Activated T-cell treated with anti-CD3 and anti-CD28 coated beads, Interleukin-2, amount 50 U/mL, for 72 hours (primary cell): Measurements from ENCODE around the gene PNMT. TPM values are rescaled to one million over a fixed set of nuclear protein-coding genes. Genes with fewer than 3 reads are reported as not detected.

Experiments
- ATAC-seq, 2 donors: fragments of 150-1000 bp; cut with Tn5 transposase; replicated peaks in 1 of 2; 2 replicates each; pipeline ENCODE4 v1.10.0; 2021; ENCODE audit warnings: moderate library complexity in 2 of 2, mild to moderate bottlenecking in 1 of 2
- DNase-seq, 2 donors: peaks; one replicate each; pipeline ENCODE4 v3.0.0; 2021 to 2022; ENCODE audit warnings: mixed read lengths in 1 of 2
- H3K27ac Mint-ChIP-seq: one replicate; pipeline ENCODE4 v1.8.0; 2022; ENCODE audit warnings: mild to moderate bottlenecking, moderate library complexity, mixed read lengths
- H3K27me3 Mint-ChIP-seq: one replicate; pipeline ENCODE4 v1.8.0; 2022; ENCODE audit warnings: low read depth, mixed read lengths
- H3K36me3 Mint-ChIP-seq, 2 donors: one replicate each; pipeline ENCODE4 v1.8.0; 2022; ENCODE audit warnings: mixed read lengths in 2 of 2, mild to moderate bottlenecking in 1 of 2; ENCODE audit not compliant: insufficient read depth in 2 of 2
- H3K4me1 Mint-ChIP-seq: one replicate; pipeline ENCODE4 v1.8.0; 2022; ENCODE audit warnings: low read depth, mixed read lengths
- H3K4me3 Mint-ChIP-seq, 2 donors: one replicate each; pipeline ENCODE4 v1.8.0; 2022; ENCODE audit warnings: mild to moderate bottlenecking in 2 of 2, mixed read lengths in 2 of 2, moderate library complexity in 2 of 2
- H3K9me3 Mint-ChIP-seq, 2 donors: one replicate each; pipeline ENCODE4 v1.8.0; 2022; ENCODE audit warnings: mixed read lengths in 2 of 2
- total RNA-seq, 2 donors: library from RNA; stranded (reverse); gene quantifications; one replicate each; pipeline ENCODE4 v1.2.3, GENCODE V29; 2022

The PNMT gene
- total RNA-seq, 2 donors from 2014 or later: 0.41 to 0.67 TPM

- no peak overlapping the region for H3K4me3 Mint-ChIP-seq
- H3K27ac Mint-ChIP-seq: no peak overlapping the region
- no peaks in the 10 kb centered on the region for H3K9me3 Mint-ChIP-seq
- no peaks in the 10 kb centered on the region for H3K36me3 Mint-ChIP-seq
- no peak for ATAC-seq
- DNase-seq: no peak
- H3K27me3 Mint-ChIP-seq: peaks cover 11% of the 10 kb centered on the region
- peaks cover 29% of the 10 kb centered on the region for H3K4me1 Mint-ChIP-seq
Measured at GRCh38 chr17:39673335-39674081, 5.3 kb downstream of the PNMT start.

GRCh38 chr17:39674179-39674578, 5.9 kb downstream of the PNMT start:
- Mint-ChIP-seq H3K27me3 (peaks cover 4% of the 10 kb centered on the region), H3K9me3 (no peaks in the 10 kb centered on the region), H3K4me3 (no peak overlapping the region), H3K4me1 (peaks cover 32% of the 10 kb centered on the region), H3K27ac (no peak overlapping the region), H3K36me3 (no peaks in the 10 kb centered on the region)
- ATAC-seq (no peak), DNase-seq (no peak)

DNA sequence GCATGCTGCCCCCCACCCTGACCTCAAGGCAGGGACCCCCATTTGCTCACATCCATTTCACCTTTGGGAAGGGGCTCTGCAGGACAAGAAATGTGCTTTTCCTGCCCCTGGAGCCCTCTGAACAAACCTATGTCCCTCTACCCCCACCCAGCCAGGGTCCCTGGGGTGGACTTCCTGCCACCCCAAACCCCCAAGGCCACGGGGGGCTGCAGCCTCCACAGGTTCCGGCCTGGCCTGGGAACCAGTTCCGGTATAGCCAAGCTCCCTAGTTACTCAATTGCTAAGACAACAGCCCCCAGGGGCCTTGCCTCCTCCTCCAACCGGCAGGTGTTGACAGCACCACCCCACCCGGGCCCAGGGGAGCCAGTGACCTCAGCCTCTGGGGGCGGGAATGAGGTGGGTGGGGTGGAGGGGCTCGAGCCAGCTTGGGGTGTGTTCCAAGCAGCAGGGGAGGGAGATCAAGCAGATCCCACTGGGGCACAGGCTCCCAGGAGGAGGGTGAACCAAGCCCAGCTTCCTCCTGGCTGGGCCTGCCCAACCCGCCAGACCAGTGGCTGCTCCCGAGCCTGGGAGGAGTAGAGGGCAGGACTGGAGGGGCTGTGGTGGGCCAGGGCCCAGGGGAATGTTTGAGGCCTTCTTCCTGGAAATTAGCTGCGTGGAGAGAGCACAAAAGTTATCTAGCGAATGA, 6.6 kb downstream of the PNMT start:
- no peaks in the 10 kb centered on the region for H3K9me3 Mint-ChIP-seq
- H3K27ac Mint-ChIP-seq: no peak overlapping the region
- ATAC-seq (no peak), DNase-seq (no peak)
- no peak overlapping the region for H3K4me3 Mint-ChIP-seq
- H3K27me3 Mint-ChIP-seq: no peaks in the 10 kb centered on the region
- H3K36me3 Mint-ChIP-seq: no peaks in the 10 kb centered on the region
- H3K4me1 Mint-ChIP-seq: peaks cover 39% of the 10 kb centered on the region

DNA sequence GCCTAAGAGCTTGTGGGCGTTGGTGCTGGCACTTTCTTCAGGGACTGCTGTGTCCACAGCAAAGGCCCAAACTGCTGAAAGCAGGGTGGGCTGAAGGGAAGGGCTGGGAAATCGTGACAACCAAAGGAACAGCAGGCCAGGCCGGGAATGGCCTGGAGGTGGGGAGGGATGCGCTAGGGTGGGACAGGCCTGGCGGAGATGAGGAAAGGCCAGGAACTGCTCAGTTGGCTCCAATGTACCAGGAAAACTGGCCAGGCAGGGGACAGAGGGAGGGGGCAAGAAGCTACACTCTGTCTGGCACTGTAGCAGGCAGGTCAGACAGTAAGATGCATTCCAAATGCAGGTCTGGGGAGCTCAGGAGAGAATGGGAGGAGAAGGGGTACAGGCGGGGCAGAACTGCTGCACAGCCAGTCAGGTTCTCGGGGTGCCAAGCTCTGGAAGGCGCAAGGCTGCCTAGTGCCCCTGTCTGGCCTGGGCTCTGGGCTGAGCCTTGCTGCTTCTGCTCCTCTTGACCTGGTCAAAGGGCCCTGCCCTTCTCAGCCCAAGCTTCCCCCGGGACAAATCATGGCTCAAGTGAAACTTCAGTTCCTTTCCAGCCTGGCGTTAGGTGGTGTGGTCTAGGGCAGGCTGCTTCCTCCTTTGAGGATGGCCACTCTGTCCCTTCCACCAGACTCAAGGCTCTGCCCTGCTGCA, 7.3 kb downstream of the PNMT start:
- ATAC-seq: no peak
- no peak for DNase-seq
- no peak overlapping the region for H3K4me3 Mint-ChIP-seq
- no peaks in the 10 kb centered on the region for H3K27me3 Mint-ChIP-seq
- H3K27ac Mint-ChIP-seq: no peak overlapping the region
- H3K36me3 Mint-ChIP-seq: no peaks in the 10 kb centered on the region
- no peaks in the 10 kb centered on the region for H3K9me3 Mint-ChIP-seq
- peaks cover 46% of the 10 kb centered on the region for H3K4me1 Mint-ChIP-seq

DNA sequence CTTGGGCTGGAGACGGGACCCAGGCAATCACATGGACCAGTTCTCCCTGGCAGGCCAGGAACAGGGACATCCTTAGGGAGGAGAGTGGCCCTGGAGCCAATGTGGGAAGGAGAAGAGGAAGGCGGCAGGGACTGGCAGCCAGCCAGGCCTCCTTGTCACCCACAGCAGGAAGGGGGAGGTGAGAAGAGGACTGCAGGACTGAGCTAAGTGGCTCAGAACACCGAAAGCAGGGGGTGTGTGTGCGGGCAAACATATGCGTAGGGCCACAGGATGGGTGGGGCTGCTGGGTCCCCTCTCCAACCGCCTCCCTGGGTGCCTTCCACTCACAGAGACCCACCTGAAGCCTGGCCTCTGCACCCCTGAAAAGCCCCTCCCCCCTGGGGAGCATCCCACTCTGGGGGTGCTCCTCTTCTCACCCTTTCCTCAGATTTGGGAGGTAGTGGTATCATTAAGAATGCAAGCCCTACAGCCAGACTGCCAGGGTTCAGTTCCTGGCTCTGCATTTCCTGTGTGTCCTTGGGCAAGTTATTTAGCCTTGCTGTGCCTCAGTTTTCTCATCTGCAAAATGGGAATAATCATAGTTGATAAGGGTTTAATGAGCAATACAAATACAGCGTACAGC, 8.1 kb downstream of the PNMT start:
- no peaks in the 10 kb centered on the region for H3K9me3 Mint-ChIP-seq
- H3K4me1 Mint-ChIP-seq: peaks cover 53% of the 10 kb centered on the region
- H3K27me3 Mint-ChIP-seq: no peaks in the 10 kb centered on the region
- H3K36me3 Mint-ChIP-seq: no peaks in the 10 kb centered on the region
- ATAC-seq (peak; percentile 48 to 55), DNase-seq (peak; percentile 36 to 46)
- peak overlapping the region; percentile 1 to 38 for H3K4me3 Mint-ChIP-seq
- H3K27ac Mint-ChIP-seq: no peak overlapping the region

GRCh38 chr17:39677072-39677471, 8.8 kb downstream of the PNMT start:
- no peak overlapping the region for H3K27ac Mint-ChIP-seq
- no peak for DNase-seq
- peaks cover 53% of the 10 kb centered on the region for H3K4me1 Mint-ChIP-seq
- ATAC-seq: no peak
- no peaks in the 10 kb centered on the region for H3K36me3 Mint-ChIP-seq
- H3K4me3 Mint-ChIP-seq: no peak overlapping the region
- H3K9me3 Mint-ChIP-seq: no peaks in the 10 kb centered on the region
- H3K27me3 Mint-ChIP-seq: no peaks in the 10 kb centered on the region

DNA sequence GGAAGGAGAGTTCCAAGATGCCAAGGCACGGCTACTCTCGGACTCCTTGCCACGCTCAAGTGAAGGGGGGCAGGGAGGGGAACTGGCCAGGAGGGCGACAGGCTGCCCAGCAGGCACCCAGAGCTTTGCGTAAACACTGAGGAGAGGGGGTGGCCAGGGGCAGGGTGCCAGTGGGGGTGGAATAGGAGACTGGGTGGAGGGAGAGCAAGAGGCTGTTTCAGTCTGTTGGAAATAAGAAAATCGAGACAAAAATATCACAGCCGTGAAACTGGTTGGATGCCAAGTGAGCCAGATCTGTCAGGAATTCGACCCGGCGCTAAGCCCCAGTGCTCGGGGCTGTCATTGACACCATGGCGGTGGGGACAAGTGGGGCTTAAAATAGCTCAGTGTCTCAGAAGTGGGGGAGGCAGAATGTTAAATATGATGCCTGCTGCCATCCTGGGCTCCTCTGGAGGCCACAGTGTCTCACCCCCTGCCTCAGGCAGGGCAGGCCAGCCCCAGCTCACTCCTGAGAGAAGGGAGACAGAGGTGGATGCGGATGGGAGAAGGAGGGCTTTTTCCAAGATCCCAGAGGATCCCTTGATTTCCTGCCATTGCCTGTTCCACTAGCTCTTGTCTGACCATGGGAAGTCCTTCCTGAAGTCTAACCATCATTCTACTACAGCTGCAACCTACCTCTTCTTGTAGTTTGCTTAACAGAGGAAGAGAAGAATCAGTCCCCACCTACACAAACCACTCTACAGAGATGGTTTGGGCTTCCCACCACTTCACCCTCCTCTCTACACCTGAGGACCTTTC, 9.5 kb downstream of the PNMT start:
- DNase-seq: no peak
- H3K27ac Mint-ChIP-seq: no peak overlapping the region
- no peak overlapping the region for H3K4me3 Mint-ChIP-seq
- H3K4me1 Mint-ChIP-seq: peaks cover 53% of the 10 kb centered on the region
- no peaks in the 10 kb centered on the region for H3K9me3 Mint-ChIP-seq
- no peaks in the 10 kb centered on the region for H3K36me3 Mint-ChIP-seq
- ATAC-seq: no peak
- no peaks in the 10 kb centered on the region for H3K27me3 Mint-ChIP-seq

DNA sequence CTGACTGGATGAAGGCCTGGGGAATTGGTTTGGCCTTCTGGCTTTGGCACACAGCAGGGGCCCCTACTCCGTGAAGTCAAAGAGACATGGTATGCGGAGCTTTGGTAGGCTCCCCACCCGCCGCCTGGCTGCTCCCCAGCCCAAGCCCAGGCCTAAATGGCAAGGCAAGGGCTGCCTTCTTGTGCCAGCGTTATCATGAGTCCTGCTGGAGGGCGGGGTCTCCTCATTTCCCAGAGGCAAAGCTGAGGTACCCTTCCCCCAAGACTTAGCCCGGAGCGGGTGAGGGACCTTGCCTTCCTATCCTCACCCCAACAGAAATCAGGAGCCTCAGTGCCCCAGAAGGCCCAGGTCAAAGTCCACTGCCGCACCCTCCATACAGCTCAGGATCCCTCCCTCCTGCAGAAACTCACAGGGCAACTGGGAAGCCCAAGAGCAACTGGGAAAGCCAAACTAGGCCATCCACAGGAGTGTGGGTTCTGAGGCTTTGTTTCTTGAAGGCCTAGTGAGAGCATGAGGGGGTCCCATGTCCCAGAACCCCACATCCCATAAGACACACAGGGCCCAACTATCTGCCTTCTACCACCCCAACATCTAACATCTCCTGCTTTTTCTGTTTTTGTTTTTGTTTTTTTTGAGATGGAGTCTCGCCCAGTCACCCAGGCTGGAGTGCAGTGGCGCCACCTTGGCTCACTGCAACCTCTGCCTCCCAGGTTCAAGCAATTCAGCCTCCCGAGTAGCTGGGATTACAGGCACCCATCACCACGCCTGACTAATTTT, 10.3 kb downstream of the PNMT start:
- H3K4me1 Mint-ChIP-seq: peaks cover 53% of the 10 kb centered on the region
- ATAC-seq: no peak
- peak overlapping the region in 1 of 2 donors; percentile 31 for H3K4me3 Mint-ChIP-seq
- peak overlapping the region; percentile 64 for H3K27ac Mint-ChIP-seq
- H3K9me3 Mint-ChIP-seq: no peaks in the 10 kb centered on the region
- H3K27me3 Mint-ChIP-seq: no peaks in the 10 kb centered on the region
- H3K36me3 Mint-ChIP-seq: no peaks in the 10 kb centered on the region
- DNase-seq: no peak

GRCh38 chr17:39679521-39680192, 11.4 kb downstream of the PNMT start:
- ATAC-seq: peak; percentile 72 to 76
- Mint-ChIP-seq H3K4me3 (peak overlapping the region; percentile 31 to 56), H3K27me3 (no peaks in the 10 kb centered on the region), H3K27ac (peak overlapping the region; percentile 64), H3K36me3 (no peaks in the 10 kb centered on the region), H3K9me3 (no peaks in the 10 kb centered on the region), H3K4me1 (peaks cover 53% of the 10 kb centered on the region)
- peak; percentile 41 to 50 for DNase-seq

- Mint-ChIP-seq H3K9me3 (no peaks in the 10 kb centered on the region), H3K27me3 (no peaks in the 10 kb centered on the region), H3K27ac (no peak overlapping the region), H3K4me1 (peaks cover 46% of the 10 kb centered on the region), H3K36me3 (peaks cover 3 to 6% of the 10 kb centered on the region in 2 donors), H3K4me3 (no peak overlapping the region)
- DNase-seq: no peak
- no peak for ATAC-seq
Measured at GRCh38 chr17:39683295-39683939, 15.2 kb downstream of the PNMT start.
